ENCODE results near the gene CAMKMT.

- TF ChIP-seq, protein P1, sequence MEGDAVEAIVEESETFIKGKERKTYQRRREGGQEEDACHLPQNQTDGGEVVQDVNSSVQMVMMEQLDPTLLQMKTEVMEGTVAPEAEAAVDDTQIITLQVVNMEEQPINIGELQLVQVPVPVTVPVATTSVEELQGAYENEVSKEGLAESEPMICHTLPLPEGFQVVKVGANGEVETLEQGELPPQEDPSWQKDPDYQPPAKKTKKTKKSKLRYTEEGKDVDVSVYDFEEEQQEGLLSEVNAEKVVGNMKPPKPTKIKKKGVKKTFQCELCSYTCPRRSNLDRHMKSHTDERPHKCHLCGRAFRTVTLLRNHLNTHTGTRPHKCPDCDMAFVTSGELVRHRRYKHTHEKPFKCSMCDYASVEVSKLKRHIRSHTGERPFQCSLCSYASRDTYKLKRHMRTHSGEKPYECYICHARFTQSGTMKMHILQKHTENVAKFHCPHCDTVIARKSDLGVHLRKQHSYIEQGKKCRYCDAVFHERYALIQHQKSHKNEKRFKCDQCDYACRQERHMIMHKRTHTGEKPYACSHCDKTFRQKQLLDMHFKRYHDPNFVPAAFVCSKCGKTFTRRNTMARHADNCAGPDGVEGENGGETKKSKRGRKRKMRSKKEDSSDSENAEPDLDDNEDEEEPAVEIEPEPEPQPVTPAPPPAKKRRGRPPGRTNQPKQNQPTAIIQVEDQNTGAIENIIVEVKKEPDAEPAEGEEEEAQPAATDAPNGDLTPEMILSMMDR (IDR thresholded peaks at IDR 0.05 in 2 of 3, conservative IDR thresholded peaks at IDR 0.05 in 1 of 3; ENCODE audit: insufficient read depth in 2 of 3, low read depth in 1 of 3, low read length in 3 of 3) = no peak
- TF ChIP-seq MAZ (CRISPR knock-in tag; conservative IDR thresholded peaks at IDR 0.05 in 1 of 2, IDR thresholded peaks at IDR 0.05 in 1 of 2) (no peak), ZNF24 (IDR thresholded peaks at IDR 0.05) (no peak), SMARCA5 (IDR thresholded peaks at IDR 0.05) (no peak), ZNF740 (CRISPR knock-in tag; IDR thresholded peaks at IDR 0.05) (no peak), ZNF740 (tag; IDR thresholded peaks at IDR 0.05) (no peak), TCFL5 (CRISPR knock-in tag; conservative IDR thresholded peaks at IDR 0.05) (no peak), EZH2 (IDR thresholded peaks at IDR 0.05; ENCODE audit: borderline replicate concordance, low read depth, low read length) (no peak), ILF3 (IDR thresholded peaks at IDR 0.05; ENCODE audit: borderline replicate concordance) (no peak), ZSCAN32 (CRISPR knock-in tag; IDR thresholded peaks at IDR 0.05) (no peak)
- TF ChIP-seq, protein P2, sequence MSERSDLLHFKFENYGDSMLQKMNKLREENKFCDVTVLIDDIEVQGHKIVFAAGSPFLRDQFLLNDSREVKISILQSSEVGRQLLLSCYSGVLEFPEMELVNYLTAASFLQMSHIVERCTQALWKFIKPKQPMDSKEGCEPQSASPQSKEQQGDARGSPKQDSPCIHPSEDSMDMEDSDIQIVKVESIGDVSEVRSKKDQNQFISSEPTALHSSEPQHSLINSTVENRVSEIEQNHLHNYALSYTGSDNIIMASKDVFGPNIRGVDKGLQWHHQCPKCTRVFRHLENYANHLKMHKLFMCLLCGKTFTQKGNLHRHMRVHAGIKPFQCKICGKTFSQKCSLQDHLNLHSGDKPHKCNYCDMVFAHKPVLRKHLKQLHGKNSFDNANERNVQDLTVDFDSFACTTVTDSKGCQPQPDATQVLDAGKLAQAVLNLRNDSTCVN (CRISPR knock-in tag; IDR thresholded peaks at IDR 0.05) = no peak
Observed at GRCh38 chr2:44684559-44684958, 322.8 kb downstream of the CAMKMT start.
